ENCODE data around the gene LPIN3. TPM values are rescaled to one million over a fixed set of nuclear protein-coding genes. Genes with fewer than 3 reads are reported as not detected.

Gene LPIN3
- total and polyA plus RNA-seq, 2 donors (not counting 3 experiments of a cell fraction or from before 2014, with no cell fraction given): 2.1 to 3.0 TPM

- POLR2A ChIA-PET: no interaction called here
- TF ChIP-seq MYC (IDR thresholded peaks at IDR 0.05; ENCODE audit: low read depth, low read length): no peak
- no peak for TF ChIP-seq CTCF (IDR thresholded peaks at IDR 0.05; ENCODE audit: extremely low read depth in 1 of 2, insufficient read depth in 1 of 2, low read depth in 1 of 2, low read length in 2 of 2)
- TF ChIP-seq POLR2A (IDR thresholded peaks at IDR 0.05; ENCODE audit: low read depth, low read length): no peak
- no peak for TF ChIP-seq JUN (IDR thresholded peaks at IDR 0.05; ENCODE audit: borderline replicate concordance, insufficient read depth, insufficient read length, low read depth)
- no peak for TF ChIP-seq EZH2 (IDR thresholded peaks at IDR 0.05; ENCODE audit: borderline replicate concordance, low read depth, low read length, severe bottlenecking)
- TF ChIP-seq POLR2AphosphoS5 (IDR thresholded peaks at IDR 0.05; ENCODE audit: insufficient read depth, low read depth, low read length): no peak
- TF ChIP-seq, protein P1, sequence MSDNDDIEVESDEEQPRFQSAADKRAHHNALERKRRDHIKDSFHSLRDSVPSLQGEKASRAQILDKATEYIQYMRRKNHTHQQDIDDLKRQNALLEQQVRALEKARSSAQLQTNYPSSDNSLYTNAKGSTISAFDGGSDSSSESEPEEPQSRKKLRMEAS (IDR thresholded peaks at IDR 0.05; ENCODE audit: insufficient read depth, insufficient read length): no peak
- TF ChIP-seq FOS (IDR thresholded peaks at IDR 0.05; ENCODE audit: borderline replicate concordance, insufficient read depth, low read length): no peak
- no peak for TF ChIP-seq GATA2 (IDR thresholded peaks at IDR 0.05; ENCODE audit: insufficient read depth, insufficient read length, low read depth, low read length)
- Histone ChIP-seq H3K4me2 (ENCODE audit: insufficient read depth, low read length) (no peak overlapping the region), H3K4me3 (replicated peaks in 1 of 3; ENCODE audit: insufficient read depth in 1 of 3, low read depth in 1 of 3, low read length in 3 of 3) (no peak overlapping the region), H4K20me1 (replicated peaks; ENCODE audit: control insufficient read depth, extremely low read depth, insufficient read depth, low read length) (no peaks in the 10 kb centered on the region), H3K36me3 (ENCODE audit: control insufficient read depth in 2 of 2, extremely low read depth in 1 of 2, insufficient read depth in 2 of 2, low read length in 2 of 2) (no peaks in the 10 kb centered on the region), H3K79me2 (ENCODE audit: control insufficient read depth, insufficient read depth, low read length) (no peaks in the 10 kb centered on the region), H3K27me3 (ENCODE audit: control insufficient read depth in 2 of 2, insufficient read depth in 2 of 2, low read length in 2 of 2) (no peaks in the 10 kb centered on the region), H3K4me1 (ENCODE audit: control insufficient read depth, extremely low read depth, insufficient read depth, low read length) (no peaks in the 10 kb centered on the region), H2AFZ (ENCODE audit: low read depth, low read length) (no peak overlapping the region), H3K9me1 (replicated peaks; ENCODE audit: control insufficient read depth, extremely low read depth, insufficient read depth, low read length) (no peaks in the 10 kb centered on the region), H3K27ac (ENCODE audit: insufficient read depth, low read depth, low read length) (no peak overlapping the region), H3K9ac (replicated peaks; ENCODE audit: extremely low read depth, insufficient read depth, low read length) (no peak overlapping the region), H3K9me3 (replicated peaks; ENCODE audit: control insufficient read depth, insufficient read depth, low read length) (no peaks in the 10 kb centered on the region)
- FAIRE-seq: no peak
- dilution Hi-C loops (cut with MboI; ENCODE audit: extremely low pct_ligation_motif_present, low sequenced_read_pairs): no loop called here
- intact Hi-C loops (cut with micrococcal nuclease): no loop called here
- CTCF ChIA-PET: no interaction called here
- no peak for DNase-seq (ENCODE audit: low read depth, low spot score)
- BruUV-seq (replicated peaks): no TSS peak
These were observed 14.6 kb downstream of the LPIN3 start for GRCh38 chr20:41355192-41355591.
